ENCODE results near the gene SRBD1. TPM values are rescaled to one million over a fixed set of nuclear protein-coding genes. Genes with fewer than 3 reads are reported as not detected.

Gene SRBD1
- total RNA-seq, 1 donor: 17.4 TPM

DNA sequence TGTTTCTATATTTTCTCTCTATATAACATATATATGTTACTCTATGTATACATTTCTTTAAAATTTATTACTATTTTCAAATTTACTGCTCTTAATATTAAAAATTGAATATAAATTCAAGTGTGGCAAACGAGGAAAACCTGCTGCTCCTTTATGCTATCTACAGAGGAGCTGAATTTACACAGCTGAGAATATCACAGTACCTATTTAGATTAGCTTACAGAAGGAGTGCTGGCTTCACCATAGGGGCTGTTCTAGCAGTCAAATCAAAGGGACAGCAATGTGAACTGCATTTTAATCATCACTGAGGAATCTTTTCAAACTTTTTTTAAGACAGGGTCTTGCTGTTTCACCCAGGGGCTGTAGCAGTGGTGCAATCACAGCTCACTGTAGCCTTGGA, 213.8 kb downstream of the SRBD1 start:
- TF ChIP-seq, protein P1, sequence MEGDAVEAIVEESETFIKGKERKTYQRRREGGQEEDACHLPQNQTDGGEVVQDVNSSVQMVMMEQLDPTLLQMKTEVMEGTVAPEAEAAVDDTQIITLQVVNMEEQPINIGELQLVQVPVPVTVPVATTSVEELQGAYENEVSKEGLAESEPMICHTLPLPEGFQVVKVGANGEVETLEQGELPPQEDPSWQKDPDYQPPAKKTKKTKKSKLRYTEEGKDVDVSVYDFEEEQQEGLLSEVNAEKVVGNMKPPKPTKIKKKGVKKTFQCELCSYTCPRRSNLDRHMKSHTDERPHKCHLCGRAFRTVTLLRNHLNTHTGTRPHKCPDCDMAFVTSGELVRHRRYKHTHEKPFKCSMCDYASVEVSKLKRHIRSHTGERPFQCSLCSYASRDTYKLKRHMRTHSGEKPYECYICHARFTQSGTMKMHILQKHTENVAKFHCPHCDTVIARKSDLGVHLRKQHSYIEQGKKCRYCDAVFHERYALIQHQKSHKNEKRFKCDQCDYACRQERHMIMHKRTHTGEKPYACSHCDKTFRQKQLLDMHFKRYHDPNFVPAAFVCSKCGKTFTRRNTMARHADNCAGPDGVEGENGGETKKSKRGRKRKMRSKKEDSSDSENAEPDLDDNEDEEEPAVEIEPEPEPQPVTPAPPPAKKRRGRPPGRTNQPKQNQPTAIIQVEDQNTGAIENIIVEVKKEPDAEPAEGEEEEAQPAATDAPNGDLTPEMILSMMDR (IDR thresholded peaks at IDR 0.05; ENCODE audit: extremely low read depth, low read depth, low read length): no peak
- Histone ChIP-seq H3K36me3 (ENCODE audit: insufficient read depth, low read length) (no peaks in the 10 kb centered on the region), H3K79me2 (ENCODE audit: insufficient read depth, low read length) (no peaks in the 10 kb centered on the region), H3K4me1 (ENCODE audit: insufficient read depth, low read length) (no peaks in the 10 kb centered on the region), H4K20me1 (ENCODE audit: insufficient read depth, low read length) (no peaks in the 10 kb centered on the region), H3K27ac (ENCODE audit: low read depth, low read length) (no peak overlapping the region), H3K27me3 (ENCODE audit: insufficient read depth, low read length) (no peaks in the 10 kb centered on the region), H3K9me3 (ENCODE audit: low read depth, low read length) (no peaks in the 10 kb centered on the region), H3K4me2 (ENCODE audit: insufficient read depth, low read length) (no peak overlapping the region), H2AFZ (ENCODE audit: low read length) (no peak overlapping the region), H3K4me3 (ENCODE audit: insufficient read depth, low read length) (no peak overlapping the region)
- no peak for DNase-seq (ENCODE audit: insufficient read length, low spot score, missing footprints)

GRCh38 chr2:45396671-45397070, 214.4 kb downstream of the SRBD1 start:
- Histone ChIP-seq H3K4me3 (ENCODE audit: insufficient read depth, low read length) (no peak overlapping the region), H3K4me2 (ENCODE audit: insufficient read depth, low read length) (no peak overlapping the region), H4K20me1 (ENCODE audit: insufficient read depth, low read length) (no peaks in the 10 kb centered on the region), H3K9me3 (ENCODE audit: low read depth, low read length) (no peaks in the 10 kb centered on the region), H3K36me3 (ENCODE audit: insufficient read depth, low read length) (no peaks in the 10 kb centered on the region), H2AFZ (ENCODE audit: low read length) (no peak overlapping the region), H3K27me3 (ENCODE audit: insufficient read depth, low read length) (no peaks in the 10 kb centered on the region), H3K27ac (ENCODE audit: low read depth, low read length) (no peak overlapping the region), H3K4me1 (ENCODE audit: insufficient read depth, low read length) (peaks cover 5% of the 10 kb centered on the region), H3K79me2 (ENCODE audit: insufficient read depth, low read length) (no peaks in the 10 kb centered on the region)
- TF ChIP-seq, protein P1 (IDR thresholded peaks at IDR 0.05; ENCODE audit: extremely low read depth, low read depth, low read length): no peak
- DNase-seq (ENCODE audit: insufficient read length, low spot score, missing footprints): no peak

- no peak overlapping the region for H3K4me2 ChIP-seq (ENCODE audit: insufficient read depth, low read length)
- peaks cover 8% of the 10 kb centered on the region for H3K4me1 ChIP-seq (ENCODE audit: insufficient read depth, low read length)
- H3K27me3 ChIP-seq (ENCODE audit: insufficient read depth, low read length): no peaks in the 10 kb centered on the region
- H3K9me3 ChIP-seq (ENCODE audit: low read depth, low read length): no peaks in the 10 kb centered on the region
- TF ChIP-seq, protein P1 (IDR thresholded peaks at IDR 0.05; ENCODE audit: extremely low read depth, low read depth, low read length): no peak
- DNase-seq (ENCODE audit: insufficient read length, low spot score, missing footprints): no peak
- no peak overlapping the region for H2AFZ ChIP-seq (ENCODE audit: low read length)
- H3K4me3 ChIP-seq (ENCODE audit: insufficient read depth, low read length): no peak overlapping the region
- H3K27ac ChIP-seq (ENCODE audit: low read depth, low read length): no peak overlapping the region
- no peaks in the 10 kb centered on the region for H3K36me3 ChIP-seq (ENCODE audit: insufficient read depth, low read length)
- no peaks in the 10 kb centered on the region for H3K79me2 ChIP-seq (ENCODE audit: insufficient read depth, low read length)
- no peaks in the 10 kb centered on the region for H4K20me1 ChIP-seq (ENCODE audit: insufficient read depth, low read length)
Measured at GRCh38 chr2:45394842-45395241, 216.2 kb downstream of the SRBD1 start.

- no peak overlapping the region for H3K27ac ChIP-seq (ENCODE audit: low read depth, low read length)
- TF ChIP-seq, protein P1 (IDR thresholded peaks at IDR 0.05; ENCODE audit: extremely low read depth, low read depth, low read length): no peak
- no peak for DNase-seq (ENCODE audit: insufficient read length, low spot score, missing footprints)
- no peak overlapping the region for H3K4me3 ChIP-seq (ENCODE audit: insufficient read depth, low read length)
- H3K4me1 ChIP-seq (ENCODE audit: insufficient read depth, low read length): peaks cover 8% of the 10 kb centered on the region
- H2AFZ ChIP-seq (ENCODE audit: low read length): no peak overlapping the region
- H3K36me3 ChIP-seq (ENCODE audit: insufficient read depth, low read length): no peaks in the 10 kb centered on the region
- no peak overlapping the region for H3K4me2 ChIP-seq (ENCODE audit: insufficient read depth, low read length)
- no peaks in the 10 kb centered on the region for H3K79me2 ChIP-seq (ENCODE audit: insufficient read depth, low read length)
- no peaks in the 10 kb centered on the region for H3K9me3 ChIP-seq (ENCODE audit: low read depth, low read length)
- no peaks in the 10 kb centered on the region for H3K27me3 ChIP-seq (ENCODE audit: insufficient read depth, low read length)
- no peaks in the 10 kb centered on the region for H4K20me1 ChIP-seq (ENCODE audit: insufficient read depth, low read length)
Measured at GRCh38 chr2:45394216-45394615, 216.9 kb downstream of the SRBD1 start.
